Neural crest cell (in vitro differentiated cells): Measurements from ENCODE around the gene C3orf70. TPM values are rescaled to one million over a fixed set of nuclear protein-coding genes. Genes with fewer than 3 reads are reported as not detected.

Source experiments
- DNase-seq: peaks from one replicate; pipeline ENCODE4 v3.0.0; 2021; ENCODE audit warnings: low read depth, mixed read lengths, low spot score
- H3K27ac Mint-ChIP-seq: one replicate; pipeline ENCODE4 v1.8.0; 2021; ENCODE audit warnings: mild to moderate bottlenecking, mixed read lengths; ENCODE audit not compliant: unreplicated experiment
- H3K27me3 Mint-ChIP-seq: 2 replicates; pipeline ENCODE4 v1.8.0; 2021; ENCODE audit warnings: low read depth, mild to moderate bottlenecking, mixed read lengths
- H3K36me3 Mint-ChIP-seq: 2 replicates; pipeline ENCODE4 v1.8.0; 2021; ENCODE audit warnings: low read depth, mild to moderate bottlenecking, mixed read lengths
- H3K4me1 Mint-ChIP-seq: 2 replicates; pipeline ENCODE4 v1.8.0; 2021; ENCODE audit warnings: mixed read lengths
- H3K4me3 Mint-ChIP-seq: one replicate; pipeline ENCODE4 v1.8.0; 2021; ENCODE audit warnings: mild to moderate bottlenecking, mixed read lengths
- H3K9me3 Mint-ChIP-seq: 2 replicates; pipeline ENCODE4 v1.8.0; 2021; ENCODE audit warnings: mixed read lengths
- CTCF ChIP-seq: fragments of 200-600 bp; sonication (generic); conservative IDR thresholded peaks from 2 replicates; pipeline ENCODE4 v1.5.0; 2021; ENCODE audit warnings: antibody characterized with exemption, mild to moderate bottlenecking
- total RNA-seq: library from RNA; stranded (reverse); gene quantifications from 2 replicates; pipeline ENCODE4 v1.2.1, GENCODE V29; 2021

C3orf70 gene
- total RNA-seq, 1 donor from 2014 or later: 16.1 TPM

- peaks cover 31% of the 10 kb centered on the region for H3K4me1 Mint-ChIP-seq
- H3K27ac Mint-ChIP-seq: no peak overlapping the region
- DNase-seq: no peak
- H3K4me3 Mint-ChIP-seq: no peak overlapping the region
- no peak for TF ChIP-seq CTCF
- no peaks in the 10 kb centered on the region for H3K27me3 Mint-ChIP-seq
- H3K36me3 Mint-ChIP-seq: no peaks in the 10 kb centered on the region
- H3K9me3 Mint-ChIP-seq: no peaks in the 10 kb centered on the region
Measured at GRCh38 chr3:185172086-185173049, 19.5 kb upstream of the C3orf70 start.

GRCh38 chr3:185164428-185165217 is 11.8 kb upstream of the C3orf70 start:
- Mint-ChIP-seq H3K4me3 (no peak overlapping the region), H3K9me3 (no peaks in the 10 kb centered on the region), H3K4me1 (no peaks in the 10 kb centered on the region), H3K27ac (peak overlapping the region; percentile 63), H3K27me3 (no peaks in the 10 kb centered on the region), H3K36me3 (no peaks in the 10 kb centered on the region)
- no peak for DNase-seq
- no peak for TF ChIP-seq CTCF

DNA sequence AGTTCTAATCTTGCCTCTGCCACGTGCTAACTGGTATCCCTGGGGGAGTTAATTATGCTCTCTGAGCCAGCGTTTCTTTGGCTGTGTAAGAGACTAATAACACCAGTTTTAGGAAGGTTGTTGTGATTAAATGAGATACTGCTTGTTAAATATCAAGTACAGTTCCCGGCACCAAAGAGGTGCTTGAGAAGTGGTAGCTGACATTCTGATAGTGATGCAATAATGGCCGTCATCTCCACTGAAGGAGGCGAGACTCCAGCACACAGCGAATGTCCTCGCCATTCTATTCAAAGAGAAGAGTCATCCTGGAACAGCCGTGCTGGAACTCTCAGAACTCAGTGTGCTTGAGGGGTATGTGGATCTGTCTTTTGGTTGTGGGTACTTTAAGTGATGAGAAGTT is 9.8 kb upstream of the C3orf70 start:
- H3K27me3 Mint-ChIP-seq: no peaks in the 10 kb centered on the region
- H3K36me3 Mint-ChIP-seq: no peaks in the 10 kb centered on the region
- no peaks in the 10 kb centered on the region for H3K4me1 Mint-ChIP-seq
- no peak overlapping the region for H3K27ac Mint-ChIP-seq
- H3K9me3 Mint-ChIP-seq: no peaks in the 10 kb centered on the region
- H3K4me3 Mint-ChIP-seq: no peak overlapping the region
- TF ChIP-seq CTCF: no peak
- no peak for DNase-seq

GRCh38 chr3:185161761-185162160 is 8.9 kb upstream of the C3orf70 start:
- no peak for DNase-seq
- H3K36me3 Mint-ChIP-seq: no peaks in the 10 kb centered on the region
- no peak overlapping the region for H3K27ac Mint-ChIP-seq
- no peak overlapping the region for H3K4me3 Mint-ChIP-seq
- no peaks in the 10 kb centered on the region for H3K4me1 Mint-ChIP-seq
- no peak for TF ChIP-seq CTCF
- no peaks in the 10 kb centered on the region for H3K9me3 Mint-ChIP-seq
- no peaks in the 10 kb centered on the region for H3K27me3 Mint-ChIP-seq

GRCh38 chr3:185157347-185157746 is 4.5 kb upstream of the C3orf70 start:
- H3K27ac Mint-ChIP-seq: no peak overlapping the region
- TF ChIP-seq CTCF: no peak
- H3K36me3 Mint-ChIP-seq: no peaks in the 10 kb centered on the region
- H3K27me3 Mint-ChIP-seq: no peaks in the 10 kb centered on the region
- no peak overlapping the region for H3K4me3 Mint-ChIP-seq
- no peak for DNase-seq
- no peaks in the 10 kb centered on the region for H3K4me1 Mint-ChIP-seq
- no peaks in the 10 kb centered on the region for H3K9me3 Mint-ChIP-seq
